H1 (cell line): ENCODE data around the gene OR6B2. TPM values are rescaled to one million over a fixed set of nuclear protein-coding genes. Genes with fewer than 3 reads are reported as not detected.

ENCODE experiments used
- CTCF ChIA-PET: fragments of 300-600 bp; sonication (Branson Sonifier 250); formaldehyde crosslinking; loops from one replicate; lab custom pipeline; 2021; ENCODE audit not compliant: partially characterized antibody; lab: Charles Lee
- POLR2A ChIA-PET: fragments of 300-600 bp; sonication (Branson Sonifier 250); formaldehyde crosslinking; loops from one replicate; lab custom pipeline; 2021; ENCODE audit warnings: inconsistent platforms; ENCODE audit not compliant: partially characterized antibody; lab: Charles Lee
- DNase-seq, 2 experiments: peaks; one replicate each; pipeline versions ENCODE4 v3.0.0 to v3.0.0-alpha.2; 2010 to 2022; ENCODE audit warnings: low spot score in 2 of 2, low read depth in 1 of 2, mixed read lengths in 1 of 2
- FAIRE-seq: peaks from 2 replicates; lab custom pipeline; 2011; peaks lifted over from hg19 to GRCh38; lab: Jason Lieb, UNC
- H2AFZ ChIP-seq: 2 replicates; pipeline ENCODE4 v1.8.1; 2012; ENCODE audit warnings: low read length, inconsistent platforms
- H2AK5ac ChIP-seq: 2 replicates; pipeline ENCODE4 v1.6.1; 2013; ENCODE audit warnings: low read depth, low read length
- H2BK120ac ChIP-seq: replicated peaks from 2 replicates; pipeline ENCODE3; 2013; ENCODE audit warnings: low read depth, low read length, inconsistent platforms
- H2BK12ac ChIP-seq: 2 replicates; pipeline ENCODE4 v1.6.1; 2013; ENCODE audit warnings: low read depth, low read length
- H2BK15ac ChIP-seq: 2 replicates; pipeline ENCODE4 v1.6.1; 2013; ENCODE audit warnings: low read length
- H2BK20ac ChIP-seq: 2 replicates; pipeline ENCODE4 v1.6.1; 2013; ENCODE audit warnings: low read length
- H2BK5ac ChIP-seq: 2 replicates; pipeline ENCODE4 v1.6.1; 2013; ENCODE audit warnings: low read depth, low read length
- H3K14ac ChIP-seq: 2 replicates; pipeline ENCODE4 v1.6.1; 2013; ENCODE audit warnings: inconsistent platforms; ENCODE audit not compliant: insufficient read length
- H3K18ac ChIP-seq: 2 replicates; pipeline ENCODE4 v1.6.1; 2013; ENCODE audit warnings: low read length; ENCODE audit errors: extremely low read depth
- H3K23ac ChIP-seq: 2 replicates; pipeline ENCODE4 v1.6.1; 2013; ENCODE audit warnings: inconsistent platforms; ENCODE audit not compliant: insufficient read length
- H3K23me2 ChIP-seq: 2 replicates; pipeline ENCODE4 v1.6.1; 2013; ENCODE audit warnings: low read depth, low read length
- H3K27ac ChIP-seq: 2 replicates; pipeline ENCODE4 v1.6.1; 2011; ENCODE audit warnings: low read depth, low read length, inconsistent platforms
- H3K27me3 ChIP-seq, 4 experiments: replicated peaks in 1 of 4; 1 replicate in 1 of 4; 2 replicates in 3 of 4; pipeline versions ENCODE4 v1.6.1 to v1.8.1; 2011 to 2013; ENCODE audit warnings: low read length in 3 of 4, mild to moderate bottlenecking in 3 of 4, inconsistent platforms in 2 of 4, mixed read lengths in 2 of 4, moderate library complexity in 1 of 4; ENCODE audit not compliant: control insufficient read depth in 3 of 4, insufficient read depth in 3 of 4; ENCODE audit errors: extremely low read depth in 1 of 4
- H3K36me3 ChIP-seq, 4 experiments: 2 replicates each; pipeline versions ENCODE4 v1.6.1 to v1.8.1; 2011 to 2013; ENCODE audit warnings: mild to moderate bottlenecking in 4 of 4, low read length in 3 of 4, moderate library complexity in 2 of 4, control low read depth in 1 of 4, inconsistent platforms in 1 of 4; ENCODE audit not compliant: insufficient read depth in 4 of 4, control insufficient read depth in 2 of 4
- H3K4ac ChIP-seq: replicated peaks from 2 replicates; pipeline ENCODE3; 2013; ENCODE audit warnings: low read length, low read depth, mixed read lengths, inconsistent platforms; ENCODE audit not compliant: insufficient read length
- H3K4me1 ChIP-seq, 4 experiments: replicated peaks in 1 of 4; 1 replicate in 1 of 4; 2 replicates in 3 of 4; pipeline versions ENCODE4 v1.6.1 to v1.8.1; 2011 to 2013; ENCODE audit warnings: low read length in 3 of 4, inconsistent platforms in 2 of 4, mixed read lengths in 1 of 4; ENCODE audit not compliant: insufficient read depth in 4 of 4, control insufficient read depth in 3 of 4
- H3K4me2 ChIP-seq, 2 experiments: 2 replicates each; pipeline versions ENCODE4 v1.6.1 to v1.8.1; 2011 to 2013; ENCODE audit warnings: low read depth in 2 of 2, low read length in 2 of 2, control low read depth in 1 of 2, inconsistent platforms in 1 of 2, mild to moderate bottlenecking in 1 of 2; ENCODE audit not compliant: insufficient read depth in 1 of 2
- H3K4me3 ChIP-seq, 4 experiments: fragments of 200-600, 300-600 bp in 1 of 4; sonication (generic), shearing (Covaris generic), sonication (Bioruptor Twin) in 1 of 4; 2 replicates each; pipeline versions ENCODE4 v1.5.1 to v1.8.1; 2011 to 2016; ENCODE audit warnings: low read length in 4 of 4, low read depth in 3 of 4, control low read depth in 2 of 4, inconsistent platforms in 2 of 4, mild to moderate bottlenecking in 2 of 4, mixed read lengths in 1 of 4, moderate library complexity in 1 of 4; ENCODE audit not compliant: insufficient read depth in 2 of 4; ENCODE audit errors: extremely low read depth in 1 of 4
- H3K56ac ChIP-seq: replicated peaks from 2 replicates; pipeline ENCODE3; 2013; ENCODE audit warnings: low read depth, mild to moderate bottlenecking, mixed read lengths, low read length, inconsistent platforms; ENCODE audit not compliant: insufficient read length
- H3K79me1 ChIP-seq: 2 replicates; pipeline ENCODE4 v1.6.1; 2013; ENCODE audit warnings: low read depth, low read length, control low read depth
- H3K79me2 ChIP-seq, 2 experiments: 2 replicates each; pipeline versions ENCODE4 v1.6.1 to v1.8.1; 2012 to 2013; ENCODE audit warnings: low read length in 2 of 2, mild to moderate bottlenecking in 2 of 2, inconsistent platforms in 1 of 2; ENCODE audit not compliant: insufficient read depth in 2 of 2, control insufficient read depth in 1 of 2
- H3K9ac ChIP-seq, 4 experiments: replicated peaks in 1 of 4; 1 replicate in 1 of 4; 2 replicates in 3 of 4; pipeline versions ENCODE4 v1.6.1 to v1.8.1; 2011 to 2013; ENCODE audit warnings: low read depth in 3 of 4, low read length in 3 of 4, control low read depth in 2 of 4, mild to moderate bottlenecking in 2 of 4, moderate library complexity in 2 of 4, inconsistent platforms in 1 of 4; ENCODE audit errors: extremely low read depth in 1 of 4
- H3K9me3 ChIP-seq, 2 experiments: 2 replicates each; pipeline versions ENCODE4 v1.6.1 to v1.8.1; 2012 to 2013; ENCODE audit warnings: mild to moderate bottlenecking in 2 of 2, moderate library complexity in 2 of 2, control low read depth in 1 of 2, inconsistent platforms in 1 of 2, low read depth in 1 of 2, low read length in 1 of 2, mixed read lengths in 1 of 2; ENCODE audit not compliant: insufficient read depth in 2 of 2
- H4K20me1 ChIP-seq, 2 experiments: replicated peaks in 1 of 2; 2 replicates each; pipeline versions ENCODE3 to v1.8.1; 2011 to 2013; ENCODE audit warnings: inconsistent platforms in 2 of 2, low read length in 2 of 2, mild to moderate bottlenecking in 1 of 2; ENCODE audit not compliant: insufficient read depth in 2 of 2, control insufficient read depth in 1 of 2
- H4K5ac ChIP-seq: 2 replicates; pipeline ENCODE4 v1.6.1; 2013; ENCODE audit warnings: low read length, low read depth, mixed read lengths, inconsistent platforms; ENCODE audit not compliant: insufficient read length
- H4K8ac ChIP-seq: 2 replicates; pipeline ENCODE4 v1.8.0; 2013; ENCODE audit warnings: mild to moderate bottlenecking, moderate library complexity, low read length, inconsistent platforms; ENCODE audit not compliant: insufficient read depth; ENCODE audit errors: extremely low read depth
- H4K91ac ChIP-seq: replicated peaks from 2 replicates; pipeline ENCODE3; 2013; ENCODE audit warnings: low read length, mixed read lengths, inconsistent platforms; ENCODE audit not compliant: insufficient read length
- TCF12 ChIP-seq: IDR thresholded peaks from 2 replicates; pipeline ENCODE4 v1.6.1; 2011; ENCODE audit warnings: low read depth, mild to moderate bottlenecking, low read length
- TEAD4 ChIP-seq: IDR thresholded peaks from 2 replicates; pipeline ENCODE4 v1.6.1; 2012; ENCODE audit warnings: low read depth, low read length, inconsistent platforms, mixed read lengths
- WGBS, 2 experiments: shearing (Covaris generic) in 1 of 2; methylation state at CpG; one replicate each; pipeline versions ENCODE4 v1.1.6 to v1.1.7; 2013 to 2015; ENCODE audit warnings: low lambda C conversion rate in 2 of 2, mixed read lengths in 2 of 2, inconsistent platforms in 1 of 2, low coverage in 1 of 2, missing lambda C conversion rate in 1 of 2; ENCODE audit not compliant: insufficient replicate concordance in 2 of 2, insufficient coverage in 1 of 2, insufficient read length in 1 of 2; ENCODE audit errors: extremely low coverage in 1 of 2, missing lambda C conversion rate in 1 of 2; 5-methylcytosine and 5-hydroxymethylcytosine counted together
- polyA plus RNA-seq, 7 experiments: library from polyadenylated mRNA; depleted of rRNA in 3 of 7; stranded (reverse) in 5 of 7; unstranded in 2 of 7; fragments of >200 nt in 5 of 7; fragments of 200-250 nt in 2 of 7; gene quantifications; 1 replicate in 5 of 7; 2 replicates in 1 of 7; 4 replicates in 1 of 7; pipeline versions ENCODE4 v1.2.1 to v1.2.3, GENCODE V29; 2011 to 2013; ENCODE audit warnings: missing spikeins in 2 of 7, mixed read lengths in 2 of 7
- total RNA-seq: library from RNA; stranded (reverse); fragmentation: NEBNext Ultra II Directional; extraction: Animal tissue kit (Norgen Biotek cat#: 25700); gene quantifications from 2 replicates; pipeline ENCODE4 v1.2.1, GENCODE V29; 2021

Gene OR6B2
- total and polyA plus RNA-seq, 2 of the 8 experiments (the other 6 are each of a cell fraction or from before 2014, with no cell fraction given) = not detected

DNA sequence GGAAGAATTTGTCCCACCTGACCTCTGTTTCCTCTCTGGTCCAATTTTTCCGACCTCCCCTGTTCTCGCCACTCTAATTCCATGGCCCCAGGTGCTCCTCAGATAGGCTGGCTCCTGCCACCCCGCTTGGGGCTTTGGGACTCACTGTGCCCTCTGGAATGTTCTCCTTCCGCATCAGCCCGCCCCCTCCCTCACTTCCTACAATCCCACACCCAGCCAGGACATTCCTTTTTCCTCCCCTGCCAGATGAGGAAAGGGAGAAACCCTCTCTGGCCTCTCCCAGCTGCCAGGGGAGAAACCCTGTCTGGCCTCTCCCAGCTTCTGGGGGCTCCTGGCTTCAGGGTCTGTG is 3.1 kb upstream of the OR6B2 start:
- Histone ChIP-seq H2AFZ (no peak overlapping the region), H4K8ac (peak overlapping the region; percentile 45; the same call in 1 of the 2 replicates), H2BK120ac (no peak overlapping the region), H3K14ac (no peak overlapping the region), H2AK5ac (no peak overlapping the region), H4K5ac (no peak overlapping the region), H3K9ac (no peak overlapping the region), H4K91ac (no peak overlapping the region), H2BK12ac (no peak overlapping the region), H3K4me3 (no peak overlapping the region), H2BK15ac (no peak overlapping the region), H3K79me1 (no peaks in the 10 kb centered on the region), H4K20me1 (no peaks in the 10 kb centered on the region), H3K4me2 (no peak overlapping the region), H3K23ac (no peak overlapping the region), H3K36me3 (no peaks in the 10 kb centered on the region), H3K27me3 (no peaks in the 10 kb centered on the region; a peak in 2 of 7 replicates), H3K23me2 (no peaks in the 10 kb centered on the region), H3K56ac (no peak overlapping the region), H2BK5ac (no peak overlapping the region), H3K18ac (no peak overlapping the region), H3K4ac (no peak overlapping the region), H3K4me1 (no peaks in the 10 kb centered on the region), H3K79me2 (no peaks in the 10 kb centered on the region), H2BK20ac (no peak overlapping the region), H3K27ac (no peak overlapping the region), H3K9me3 (no peaks in the 10 kb centered on the region)
- POLR2A ChIA-PET = no interaction called here
- FAIRE-seq (no peak), DNase-seq (no peak)
- TF ChIP-seq TCF12 (no peak), TEAD4 (peak; percentile 14; the same call in 1 of the 2 replicates)
- CTCF ChIA-PET = interaction anchor here (0.7 kb wide), 1 partner anchor 9 kb away, joined by 3 read pairs; no protein-coding TSS in a partner anchor
- 74% methylated on average over 5 of the region's 5 CpGs; no CpG with 5 or more reads in 1 of the 2 experiments for WGBS, 2 experiments
